Head of caudate nucleus (tissue), 42 donors: ENCODE data around the gene CACNA2D3.

Source experiments
- DNase-seq, 42 donors: peaks; one replicate each; pipeline versions ENCODE4 v3.0.0 to v3.0.0-alpha.2; 2020 to 2021; ENCODE audit warnings: mixed read lengths in 7 of 42
- intact Hi-C: fragments of 100-400 bp; cut with DNase I; formaldehyde crosslinking; loops from one replicate; pipeline ENCODE4 v1.15.0; 2022

Gene CACNA2D3

GRCh38 chr3:54653456-54654195 lies 531.3 kb downstream of the CACNA2D3 start:
- DNase-seq = no peak
- intact Hi-C loops = no loop called here

- DNase-seq = no peak
- intact Hi-C loops = no loop called here
Measured at GRCh38 chr3:54654776-54655175, 532.4 kb downstream of the CACNA2D3 start.

GRCh38 chr3:54659347-54659746 lies 537.0 kb downstream of the CACNA2D3 start:
- intact Hi-C loops = no loop called here
- DNase-seq = peak in 12 of 42 donors; percentile 15 to 52 (median 40)

- DNase-seq = peak in 1 of 42 donors; percentile 16
- intact Hi-C loops = no loop called here
Measured at GRCh38 chr3:54660714-54661132, 538.4 kb downstream of the CACNA2D3 start.

GRCh38 chr3:54661151-54661550 lies 538.8 kb downstream of the CACNA2D3 start:
- DNase-seq = no peak
- intact Hi-C loops = no loop called here

- intact Hi-C loops = no loop called here
Measured at GRCh38 chr3:54663501-54664011, 541.2 kb downstream of the CACNA2D3 start.

GRCh38 chr3:54665016-54665600 lies 542.8 kb downstream of the CACNA2D3 start:
- intact Hi-C loops = no loop called here

More at GRCh38 chr3:54663501-54664011, 541.2 kb downstream of the CACNA2D3 start:
- peak in 1 of 42 donors; percentile 26 for DNase-seq

GRCh38 chr3:54668236-54668635 lies 545.9 kb downstream of the CACNA2D3 start:
- intact Hi-C loops = no loop called here
- peak in 1 of 42 donors; percentile 19 for DNase-seq

More at GRCh38 chr3:54665016-54665600, 542.8 kb downstream of the CACNA2D3 start:
- DNase-seq = peak in 11 of 42 donors; percentile 16 to 64 (median 24)

GRCh38 chr3:54670201-54671000 lies 548.0 kb downstream of the CACNA2D3 start:
- peak in 1 of 42 donors; percentile 9 for DNase-seq
- intact Hi-C loops = no loop called here

GRCh38 chr3:54671511-54671910 lies 549.2 kb downstream of the CACNA2D3 start:
- peak in 1 of 42 donors; percentile 16 for DNase-seq
- intact Hi-C loops = no loop called here

- no peak for DNase-seq
- intact Hi-C loops = no loop called here
Measured at GRCh38 chr3:54676087-54676486, 553.7 kb downstream of the CACNA2D3 start.

GRCh38 chr3:54681706-54682105 lies 559.4 kb downstream of the CACNA2D3 start:
- intact Hi-C loops = no loop called here
- no peak for DNase-seq

GRCh38 chr3:54685213-54685612 lies 562.9 kb downstream of the CACNA2D3 start:
- no peak for DNase-seq
- intact Hi-C loops = no loop called here

GRCh38 chr3:54691289-54691771 lies 569.0 kb downstream of the CACNA2D3 start:
- intact Hi-C loops = no loop called here
- DNase-seq = no peak

- no peak for DNase-seq
- intact Hi-C loops = no loop called here
Measured at GRCh38 chr3:54696313-54696712, 574.0 kb downstream of the CACNA2D3 start.

GRCh38 chr3:54698054-54698453 lies 575.7 kb downstream of the CACNA2D3 start:
- intact Hi-C loops = no loop called here
- no peak for DNase-seq

GRCh38 chr3:54703923-54704322 lies 581.6 kb downstream of the CACNA2D3 start:
- intact Hi-C loops = no loop called here
- DNase-seq = peak in 11 of 42 donors; percentile 6 to 38 (median 22)

- intact Hi-C loops = no loop called here
Measured at GRCh38 chr3:54705730-54706129, 583.4 kb downstream of the CACNA2D3 start.

GRCh38 chr3:54706738-54707137 lies 584.4 kb downstream of the CACNA2D3 start:
- intact Hi-C loops = no loop called here
- DNase-seq = no peak

More at GRCh38 chr3:54705730-54706129, 583.4 kb downstream of the CACNA2D3 start:
- no peak for DNase-seq
